Activated gamma-delta T cell treated with anti-CD3 and anti-CD28 coated beads, Interleukin-2, amount 50 U/mL, for 16 hours (primary cell): Measurements from ENCODE around the gene EXOC3L1.

Experiments used
- DNase-seq: peaks from one replicate; pipeline ENCODE4 v3.0.0-alpha.2; 2020; ENCODE audit warnings: low read depth

The EXOC3L1 gene

DNA sequence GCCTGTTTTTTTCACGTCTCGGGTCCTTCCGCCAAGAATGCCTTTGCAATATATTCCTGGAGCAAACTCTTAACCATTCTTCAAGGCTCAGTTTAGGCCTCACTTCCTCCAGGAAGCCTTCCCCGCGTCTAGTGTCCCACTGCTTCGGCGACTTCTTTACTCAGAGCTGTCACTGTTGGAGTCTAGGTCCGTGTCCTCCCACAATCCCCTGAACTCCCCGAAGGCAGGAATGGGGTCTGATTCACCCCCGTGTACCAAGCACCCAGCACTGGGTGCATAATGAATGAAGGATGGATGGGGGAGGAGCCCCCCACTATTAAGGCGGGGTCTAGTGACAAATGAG lies 6.7 kb downstream of the EXOC3L1 start:
- DNase-seq, result no peak

DNA sequence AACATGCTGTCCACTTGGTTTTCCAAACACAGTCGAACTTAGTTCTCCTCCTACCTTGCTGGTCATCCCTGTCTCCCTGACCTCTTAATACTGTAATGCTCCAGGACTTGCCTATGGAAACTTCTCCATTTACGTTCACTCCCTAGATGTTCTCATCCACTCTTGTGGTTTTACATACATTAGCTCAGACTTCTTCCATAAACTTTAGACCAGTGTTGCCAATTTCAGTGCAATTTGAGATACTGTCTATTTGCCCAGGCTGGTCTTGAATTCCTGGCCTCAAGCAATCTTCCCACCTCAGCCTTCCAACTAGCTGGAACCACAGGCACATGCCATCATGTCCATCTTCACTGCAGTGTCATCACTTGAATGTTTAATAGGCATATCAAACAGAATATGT lies 7.6 kb downstream of the EXOC3L1 start:
- no peak for DNase-seq

DNA sequence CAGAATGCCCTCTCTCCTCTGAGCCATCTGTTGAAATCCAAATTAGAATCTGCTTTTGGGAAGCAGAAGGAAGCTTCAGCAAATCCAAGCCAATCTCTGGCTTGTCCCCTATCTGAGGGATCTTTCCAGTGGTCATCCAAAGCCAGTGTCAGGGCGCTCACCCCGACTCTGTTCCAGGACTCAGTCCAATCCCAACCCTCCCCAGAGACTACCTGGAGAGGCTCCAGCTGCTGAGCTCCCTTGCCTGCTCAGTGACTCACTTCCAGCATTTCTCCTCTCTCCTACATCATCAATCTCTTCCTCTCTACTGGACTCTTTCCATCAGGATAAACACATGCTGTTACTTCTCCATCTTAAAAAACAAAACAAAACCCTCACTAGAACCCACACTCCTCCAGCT lies 8.6 kb downstream of the EXOC3L1 start:
- DNase-seq, result no peak

DNA sequence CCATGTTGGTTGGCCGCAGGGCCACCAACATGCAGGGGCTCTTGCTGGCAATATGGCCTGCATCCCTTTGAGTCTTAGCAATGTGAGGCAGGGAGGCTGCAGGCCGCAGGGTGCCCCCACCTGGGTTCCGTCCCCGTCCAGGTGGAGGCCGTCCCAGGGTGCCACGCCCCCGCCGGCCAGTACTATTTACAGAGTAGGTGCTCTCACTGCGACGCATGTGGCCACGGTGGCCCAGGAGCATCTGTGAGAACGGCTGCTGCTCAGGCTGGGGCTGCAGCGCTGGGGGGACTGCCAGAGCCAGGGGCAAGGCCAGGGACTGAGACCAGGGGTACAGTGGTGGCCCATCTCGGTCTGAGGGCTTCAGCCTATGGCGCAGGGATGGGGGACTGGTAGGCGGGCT lies 9.8 kb downstream of the EXOC3L1 start:
- no peak for DNase-seq

DNA sequence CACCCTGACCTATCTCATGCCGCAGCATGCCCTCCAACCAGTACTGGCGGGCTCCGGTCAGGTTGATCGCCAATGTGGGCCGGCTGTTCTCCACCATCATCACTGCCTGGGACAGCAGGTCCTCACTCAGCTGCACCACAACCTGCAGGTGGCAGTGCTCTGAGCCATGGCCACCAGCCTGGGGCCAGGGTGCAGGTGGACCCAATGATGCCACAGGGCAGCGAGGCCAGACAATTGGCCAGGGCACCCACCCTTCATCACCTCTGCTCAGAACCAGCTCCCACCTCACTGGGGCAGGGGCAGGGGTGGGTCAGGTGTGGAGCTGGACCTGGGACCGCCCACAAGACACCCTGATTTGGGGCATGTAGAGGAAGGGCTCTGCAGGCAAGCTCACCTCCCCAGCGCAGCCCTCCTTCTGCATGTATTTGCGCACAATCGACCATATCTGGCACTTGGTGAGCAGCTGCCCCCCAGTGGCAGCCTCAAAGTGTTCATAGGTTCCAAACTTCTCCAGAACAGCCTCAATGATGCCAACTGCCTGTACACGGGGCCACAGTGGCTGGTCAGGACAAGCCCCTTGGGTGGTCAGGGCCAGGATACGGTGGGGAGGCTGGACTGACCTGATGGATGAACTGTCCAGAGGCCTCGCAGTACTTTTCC lies 10.4 kb downstream of the EXOC3L1 start:
- DNase-seq, result no peak

DNA sequence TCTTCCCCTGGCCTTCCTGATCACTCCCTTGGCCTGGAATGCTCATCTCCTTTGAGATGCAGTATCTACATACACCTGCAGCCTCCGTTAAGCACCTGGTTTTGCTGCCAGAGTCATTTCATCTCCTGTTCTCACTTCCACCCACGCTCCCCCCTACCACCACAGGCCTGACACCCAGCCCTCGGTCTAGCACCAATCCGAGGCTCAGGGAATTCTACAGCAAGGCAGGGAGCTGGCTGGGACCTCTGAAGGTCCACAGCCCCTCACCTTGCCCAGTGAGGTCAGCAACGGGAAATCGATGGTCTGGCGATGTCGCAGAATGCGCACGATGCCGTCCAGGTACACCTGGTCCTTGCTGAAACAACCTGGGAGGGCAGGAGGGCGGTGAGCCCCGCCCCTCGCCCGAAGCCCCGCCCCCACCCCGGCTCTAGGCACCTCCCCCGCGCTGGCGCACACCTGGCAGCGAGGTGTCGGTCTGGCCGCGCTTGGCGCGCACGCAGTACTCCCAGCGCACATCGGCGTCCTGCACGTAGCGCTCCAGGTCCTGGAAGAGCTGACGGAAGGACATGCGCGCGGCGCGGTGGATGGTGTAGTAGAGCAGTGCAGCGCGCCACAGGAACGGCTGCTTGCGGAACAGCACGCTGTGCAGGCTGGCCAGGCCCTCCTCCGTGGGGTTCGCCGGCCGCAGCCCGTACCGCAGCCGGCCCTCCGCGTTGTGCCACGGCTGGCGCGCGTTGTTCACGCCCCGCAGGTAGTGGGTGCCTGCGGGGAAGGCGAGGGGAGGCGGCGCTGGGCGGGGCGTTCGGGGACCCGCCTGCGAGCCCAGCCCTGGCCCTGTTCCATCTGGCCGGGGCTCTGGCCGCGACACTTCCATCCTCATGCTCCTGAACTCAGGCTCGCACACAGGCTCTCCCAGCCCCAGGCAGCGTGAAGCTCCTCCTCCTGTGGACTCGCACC lies 11.9 kb downstream of the EXOC3L1 start:
- DNase-seq, result no peak

DNA sequence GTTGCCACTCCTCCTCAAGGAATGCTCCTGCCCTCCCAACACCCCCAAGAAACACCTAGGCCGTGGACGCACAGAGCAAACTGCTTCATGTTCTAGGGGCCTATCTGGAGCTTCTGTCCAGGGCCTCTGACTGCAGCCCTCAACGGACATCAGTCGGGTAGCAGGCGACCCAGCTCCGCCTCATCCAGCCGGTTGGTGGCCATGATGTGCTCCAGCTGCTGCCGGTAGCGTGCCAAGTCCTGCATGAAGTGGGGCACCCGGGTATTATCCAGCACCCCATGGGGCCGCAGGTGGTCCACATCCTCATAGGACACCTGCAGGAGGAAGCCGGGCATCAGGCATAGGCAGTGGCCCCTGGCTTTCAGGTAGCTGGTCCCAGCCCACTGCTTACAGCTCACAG lies 13.3 kb downstream of the EXOC3L1 start:
- no peak for DNase-seq

DNA sequence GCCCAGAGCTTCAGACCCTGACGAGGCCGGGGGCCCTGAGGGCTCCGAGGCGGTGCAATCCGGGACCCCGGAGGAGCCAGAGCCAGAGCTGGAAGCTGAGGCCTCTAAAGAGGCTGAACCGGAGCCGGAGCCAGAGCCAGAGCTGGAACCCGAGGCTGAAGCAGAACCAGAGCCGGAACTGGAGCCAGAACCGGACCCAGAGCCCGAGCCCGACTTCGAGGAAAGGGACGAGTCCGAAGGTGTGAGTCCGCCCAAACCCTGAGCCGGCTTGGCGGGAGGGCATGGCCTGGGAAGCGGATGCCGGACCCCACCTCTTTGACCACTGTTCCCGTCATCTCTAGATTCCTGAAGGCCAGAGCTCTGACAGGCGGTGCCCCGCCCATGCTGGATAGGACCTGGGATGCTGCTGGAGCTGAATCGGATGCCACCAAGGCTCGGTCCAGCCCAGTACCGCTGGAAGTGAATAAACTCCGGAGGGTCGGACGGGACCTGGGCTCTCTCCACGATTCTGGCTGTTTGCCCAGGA lies 15.2 kb downstream of the EXOC3L1 start:
- DNase-seq, result no peak

DNA sequence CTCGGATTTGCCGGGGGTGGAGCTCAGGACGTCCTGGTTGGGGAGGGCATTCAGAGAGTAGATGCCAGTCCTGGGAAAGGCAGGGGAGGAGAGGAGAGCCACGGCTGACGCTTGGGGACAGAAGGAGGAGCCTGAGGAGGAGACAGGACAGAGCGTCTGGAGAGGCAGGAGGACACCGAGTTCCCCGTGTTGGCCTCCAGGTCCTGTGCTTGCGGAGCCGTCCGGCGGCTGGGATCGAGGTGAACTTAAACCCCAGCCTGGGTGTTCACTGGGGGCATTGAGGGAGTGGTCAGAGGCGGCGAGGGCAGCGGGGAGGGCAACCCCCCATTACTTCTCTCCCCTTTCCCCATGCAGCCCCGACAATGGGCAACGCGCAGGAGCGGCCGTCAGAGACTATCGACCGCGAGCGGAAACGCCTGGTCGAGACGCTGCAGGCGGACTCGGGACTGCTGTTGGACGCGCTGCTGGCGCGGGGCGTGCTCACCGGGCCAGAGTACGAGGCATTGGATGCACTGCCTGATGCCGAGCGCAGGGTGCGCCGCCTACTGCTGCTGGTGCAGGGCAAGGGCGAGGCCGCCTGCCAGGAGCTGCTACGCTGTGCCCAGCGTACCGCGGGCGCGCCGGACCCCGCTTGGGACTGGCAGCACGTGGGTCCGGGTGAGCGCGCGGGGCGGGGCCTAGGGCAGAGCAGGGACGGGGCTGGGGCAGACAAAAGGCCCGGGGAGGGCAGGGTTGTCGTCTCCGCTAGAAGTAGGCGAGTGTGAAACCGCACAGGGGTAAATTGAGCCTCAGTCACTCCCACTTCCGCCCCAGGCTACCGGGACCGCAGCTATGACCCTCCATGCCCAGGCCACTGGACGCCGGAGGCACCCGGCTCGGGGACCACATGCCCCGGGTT lies 15.9 kb downstream of the EXOC3L1 start:
- no peak for DNase-seq

DNA sequence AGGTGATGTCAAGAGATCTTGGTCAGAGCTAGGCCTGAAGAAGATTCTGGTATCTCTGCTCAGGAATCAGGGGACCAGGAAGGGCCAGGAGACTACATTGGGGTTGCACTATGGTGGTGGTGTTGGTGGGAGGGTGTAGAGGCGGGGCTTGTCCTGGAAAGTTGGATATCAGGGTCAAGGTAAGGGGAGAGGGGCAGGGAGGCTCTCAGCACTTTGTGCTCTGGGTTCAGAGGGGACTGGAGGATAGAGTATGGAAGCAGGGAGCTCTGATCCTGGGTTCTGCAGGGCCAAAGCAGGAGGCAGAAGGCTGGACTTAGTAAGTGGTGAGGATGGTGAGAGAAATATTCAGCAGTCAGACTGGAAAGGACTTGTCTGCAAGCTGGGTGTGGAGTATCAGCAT lies 16.6 kb downstream of the EXOC3L1 start:
- DNase-seq, result no peak

DNA sequence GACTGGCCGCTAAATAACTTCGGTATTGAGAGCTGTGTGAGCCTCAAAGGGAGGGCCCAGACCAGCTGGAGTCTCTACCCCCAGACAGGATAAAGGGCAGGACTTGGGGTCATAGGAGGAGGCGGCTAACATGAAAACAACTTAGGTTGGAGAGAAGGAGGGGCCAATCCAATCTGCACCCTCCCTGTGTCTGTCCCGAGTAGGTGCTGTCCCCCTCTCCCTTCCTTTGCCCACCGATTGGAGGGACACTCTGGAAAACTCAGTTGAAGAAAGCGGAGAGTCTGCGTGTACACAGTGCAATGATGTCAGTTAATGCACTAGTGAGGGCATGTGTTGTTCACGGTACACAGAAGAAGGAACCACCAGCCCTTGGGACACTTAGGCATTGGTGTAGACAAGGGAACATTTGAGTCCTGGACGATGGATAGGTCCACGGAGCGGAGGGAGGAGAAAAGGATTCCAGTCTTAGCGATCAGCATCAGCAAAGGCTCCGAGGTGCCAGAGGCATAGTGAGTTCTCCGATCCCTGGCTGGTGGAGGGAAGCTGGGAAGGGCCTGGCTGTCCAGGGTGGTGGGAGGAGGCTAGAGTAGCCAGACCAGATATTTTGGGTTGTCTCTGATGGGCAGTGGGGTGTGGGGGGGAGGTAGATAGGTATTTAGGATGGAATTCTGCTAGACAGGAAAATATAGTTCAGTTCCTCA lies 18.8 kb downstream of the EXOC3L1 start:
- no peak for DNase-seq

DNA sequence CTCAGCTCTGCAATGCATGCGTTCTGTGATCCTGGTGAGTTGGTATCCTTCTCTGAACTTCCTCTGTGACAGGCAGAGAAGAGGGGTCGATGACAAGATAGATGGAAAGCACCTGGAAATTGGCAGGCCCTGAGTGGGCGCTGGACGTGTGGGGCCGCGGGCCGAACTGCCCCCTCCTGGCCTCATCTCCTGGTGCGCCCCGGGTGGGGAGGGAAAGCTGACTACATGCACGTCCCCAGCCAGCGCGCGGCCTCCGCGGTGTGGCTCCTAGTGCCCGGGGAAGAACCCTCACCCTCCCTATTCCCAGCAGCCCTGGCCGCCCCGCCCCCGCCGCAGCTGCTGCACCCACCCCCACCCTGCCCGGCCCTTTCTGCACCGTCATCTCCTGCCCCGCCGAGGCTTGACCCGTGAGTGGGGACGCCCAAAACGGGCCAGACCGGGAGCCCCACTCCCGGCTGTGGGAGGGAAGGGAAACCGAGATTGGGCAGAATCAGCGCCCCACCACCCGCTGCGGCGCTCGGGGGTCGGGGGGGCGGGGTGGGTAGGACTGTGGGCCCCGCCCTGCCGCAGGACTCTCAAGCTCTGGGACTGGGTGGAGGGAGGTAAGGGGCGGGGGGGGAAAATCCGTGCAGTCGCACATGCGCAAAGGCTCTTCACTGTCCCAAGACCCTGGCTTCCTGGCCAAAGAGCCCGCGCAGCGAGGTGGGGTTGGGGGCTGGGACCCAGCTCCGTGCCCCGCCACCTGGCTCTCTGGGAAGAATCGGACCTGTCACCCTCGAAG lies 19.6 kb downstream of the EXOC3L1 start, which contains the start of gene NOL3:
Gene NOL3 (plus strand): TSS at position 371 of the 781 bp plus-strand sequence.
- DNase-seq, result no peak

DNA sequence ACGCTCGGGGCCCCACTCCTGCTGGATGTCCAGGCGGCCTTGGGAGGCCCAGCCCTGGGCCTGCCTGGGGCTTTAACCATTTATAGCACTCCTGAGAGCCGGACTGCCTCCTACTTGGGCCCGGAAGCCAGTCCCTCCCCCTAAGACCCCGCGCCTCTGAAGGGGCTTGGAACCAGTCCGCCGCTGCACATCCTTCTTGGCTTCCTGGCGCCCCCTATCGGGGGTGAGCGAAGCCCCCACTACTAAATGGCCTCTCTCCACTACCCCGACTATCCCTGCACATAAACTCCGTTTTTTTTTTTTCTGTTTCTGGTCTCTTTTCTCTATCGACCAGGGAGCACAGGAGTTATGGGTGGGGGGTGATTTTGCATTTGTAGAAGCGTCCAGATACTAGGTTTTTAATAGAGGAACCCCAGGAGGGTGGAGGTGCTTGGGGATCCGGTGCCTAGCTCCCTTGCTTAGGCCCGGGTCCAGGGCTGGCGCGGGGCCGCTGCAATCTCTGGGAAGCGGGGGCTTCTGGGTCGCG lies 20.2 kb downstream of the EXOC3L1 start:
- no peak for DNase-seq

DNA sequence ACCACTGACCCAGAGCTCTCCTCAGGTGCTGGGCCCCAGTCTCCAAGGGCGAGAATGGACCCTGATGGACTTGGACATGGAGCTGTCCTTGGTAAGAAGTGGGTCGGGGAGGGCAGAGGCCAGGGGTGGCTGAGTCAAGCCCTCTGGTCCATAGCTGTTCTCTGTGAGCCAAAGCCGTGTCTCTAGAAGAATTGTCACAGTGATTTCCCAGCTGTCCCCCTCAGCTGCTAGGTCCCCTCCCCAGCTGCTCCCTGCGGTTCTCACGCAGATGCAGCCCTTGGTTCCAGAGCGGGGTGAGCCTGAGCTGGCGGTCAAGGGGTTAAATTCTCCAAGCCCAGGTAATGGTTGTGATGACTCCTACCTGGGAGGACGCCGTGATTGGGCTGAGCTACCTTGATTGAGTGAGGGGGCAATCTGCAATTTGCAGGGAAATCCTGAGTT lies 20.9 kb downstream of the EXOC3L1 start:
- no peak for DNase-seq

DNA sequence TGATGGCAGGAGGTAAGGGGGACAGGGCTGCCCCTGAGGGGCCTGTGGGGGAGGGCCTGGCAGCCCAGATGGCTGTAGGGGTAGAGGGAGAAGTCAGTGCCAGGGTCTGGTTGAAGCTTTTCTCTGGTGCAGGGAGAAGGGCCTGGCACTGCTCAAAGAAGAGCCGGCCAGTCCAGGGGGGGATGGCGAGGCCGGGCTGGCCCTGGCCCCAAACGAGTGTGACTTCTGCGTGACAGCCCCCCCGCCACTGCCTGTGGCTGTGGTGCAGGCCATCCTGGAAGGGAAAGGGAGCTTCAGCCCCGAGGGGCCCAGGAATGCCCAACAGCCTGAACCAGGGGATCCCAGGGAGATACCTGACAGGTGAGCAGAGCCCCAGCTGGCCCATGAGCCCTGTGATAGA lies 22.3 kb downstream of the EXOC3L1 start:
- DNase-seq, result no peak

DNA sequence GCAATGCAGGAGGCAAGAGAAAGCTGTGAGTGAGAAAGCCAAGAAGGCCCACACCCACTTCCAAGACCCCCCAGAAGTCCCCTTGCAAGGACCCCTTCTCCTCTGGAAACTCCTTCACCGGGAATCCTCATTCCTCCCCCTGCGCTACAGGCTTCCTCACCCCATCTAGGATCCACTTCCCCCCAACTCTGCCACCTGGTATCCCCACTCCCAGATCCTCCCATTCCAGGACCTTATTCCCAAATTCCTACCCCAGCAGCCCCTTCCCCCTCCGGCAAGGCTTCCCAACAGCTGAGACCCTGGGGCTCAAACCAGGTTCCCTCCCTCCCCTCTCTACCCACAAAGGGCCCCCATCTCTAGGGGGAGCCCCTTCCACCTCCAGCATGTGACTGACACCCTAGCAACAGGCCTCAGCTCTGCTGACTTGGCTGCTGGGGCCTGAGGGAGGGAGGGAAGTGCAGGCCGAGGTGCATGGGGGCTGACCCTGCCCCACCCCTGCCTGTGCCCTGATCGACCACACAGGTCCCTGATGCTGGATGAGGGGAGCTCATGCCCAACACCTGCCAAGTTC lies 23.3 kb downstream of the EXOC3L1 start:
- no peak for DNase-seq

DNA sequence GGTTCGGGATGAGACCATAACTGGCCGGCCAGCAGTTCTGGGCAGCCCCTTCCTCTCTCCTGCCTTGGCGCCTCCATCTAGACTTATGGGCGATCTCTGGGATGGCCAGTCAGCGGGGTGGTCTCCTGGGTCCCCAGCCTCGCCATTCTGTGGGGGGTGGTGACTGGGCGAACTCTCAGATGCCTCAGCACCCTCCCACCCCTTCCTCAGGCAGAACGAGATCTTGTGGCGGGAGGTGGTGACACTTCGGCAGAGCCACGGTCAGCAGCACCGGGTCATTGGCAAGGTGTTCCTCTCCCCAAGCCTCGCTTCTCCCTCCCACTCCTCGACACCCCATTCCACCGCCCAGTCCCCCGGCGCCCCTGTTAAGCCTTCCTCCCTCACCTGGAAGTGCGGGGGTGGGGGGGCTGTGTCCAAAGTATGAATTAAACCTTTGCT lies 23.8 kb downstream of the EXOC3L1 start:
- no peak for DNase-seq

DNA sequence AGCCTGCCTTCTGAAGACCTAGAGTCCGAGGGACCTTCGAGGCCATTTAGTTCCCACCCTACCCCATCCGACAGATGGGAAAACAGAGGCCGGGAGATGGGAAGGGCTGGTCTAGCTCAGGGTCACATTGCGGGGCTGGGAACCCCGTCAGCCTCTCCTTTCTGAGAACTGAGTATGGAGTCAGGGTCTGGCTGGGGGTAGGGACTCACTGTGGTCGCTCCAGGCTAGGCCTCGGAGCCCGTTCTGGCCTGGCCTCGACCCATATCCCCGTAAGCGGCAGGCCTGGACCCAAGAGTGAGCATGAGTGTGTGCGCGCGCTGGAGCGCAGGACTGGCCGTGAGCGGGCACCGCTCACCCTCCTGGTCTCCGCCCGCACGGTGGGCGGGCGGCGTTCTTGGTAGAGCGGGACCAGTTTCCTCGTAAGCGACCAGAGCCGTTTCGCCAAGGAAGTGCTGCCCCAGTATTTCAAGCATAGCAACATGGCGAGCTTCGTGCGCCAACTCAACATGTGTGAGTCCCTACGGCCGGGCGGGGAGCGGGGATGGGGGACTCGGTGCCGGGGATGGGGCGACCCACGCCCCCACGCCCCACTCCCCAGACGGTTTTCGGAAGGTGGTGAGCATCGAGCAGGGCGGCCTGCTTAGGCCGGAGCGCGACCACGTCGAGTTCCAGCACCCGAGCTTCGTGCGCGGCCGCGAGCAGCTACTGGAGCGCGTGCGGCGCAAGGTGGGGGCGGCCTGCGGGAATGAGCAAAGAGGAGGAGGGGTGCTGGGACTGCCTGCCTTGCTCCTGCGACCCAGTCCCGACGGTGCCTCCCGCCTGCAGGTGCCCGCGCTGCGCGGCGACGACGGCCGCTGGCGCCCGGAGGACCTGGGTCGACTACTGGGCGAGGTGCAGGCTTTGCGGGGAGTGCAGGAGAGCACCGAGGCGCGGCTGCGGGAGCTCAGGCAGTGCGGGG lies 24.5 kb downstream of the EXOC3L1 start:
- no peak for DNase-seq

DNA sequence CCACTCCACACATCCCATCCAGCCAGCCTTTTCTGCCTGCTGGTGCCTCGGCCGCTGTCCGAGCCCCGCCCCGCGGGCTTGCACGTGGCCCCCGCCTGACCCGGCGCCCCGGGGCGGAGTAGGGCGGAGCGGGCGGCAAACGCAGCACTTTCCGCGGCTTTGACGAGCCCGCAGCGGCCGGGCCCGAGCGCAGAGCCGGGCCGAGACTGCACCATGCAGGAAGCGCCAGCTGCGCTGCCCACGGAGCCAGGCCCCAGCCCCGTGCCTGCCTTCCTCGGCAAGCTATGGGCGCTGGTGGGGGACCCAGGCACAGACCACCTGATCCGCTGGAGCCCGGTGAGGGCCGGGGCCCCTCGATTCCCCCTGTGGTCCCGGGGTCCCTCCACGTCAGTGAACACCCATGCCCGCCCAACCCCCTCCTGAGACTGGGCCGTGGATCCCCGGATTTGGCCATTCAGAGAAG lies 25.3 kb downstream of the EXOC3L1 start, which contains the start of gene HSF4:
Gene HSF4 (plus strand): TSS at position 147 of the 463 bp plus-strand sequence. CDS start 67 bp downstream, at position 214.
- DNase-seq, result no peak
